HEK293T (cell line): ENCODE measurements around the gene CNTLN.

ENCODE experiments used
- BHLHE40 ChIP-seq: fragments of 450-650 bp; IDR thresholded peaks from 2 replicates; pipeline ENCODE4 v1.6.1; 2016; ENCODE audit warnings: mild to moderate bottlenecking, moderate library complexity, borderline replicate concordance
- SUZ12 ChIP-seq: fragments of 450-650 bp; IDR thresholded peaks from 2 replicates; pipeline ENCODE4 v1.6.1; 2016; ENCODE audit warnings: mild to moderate bottlenecking

DNA sequence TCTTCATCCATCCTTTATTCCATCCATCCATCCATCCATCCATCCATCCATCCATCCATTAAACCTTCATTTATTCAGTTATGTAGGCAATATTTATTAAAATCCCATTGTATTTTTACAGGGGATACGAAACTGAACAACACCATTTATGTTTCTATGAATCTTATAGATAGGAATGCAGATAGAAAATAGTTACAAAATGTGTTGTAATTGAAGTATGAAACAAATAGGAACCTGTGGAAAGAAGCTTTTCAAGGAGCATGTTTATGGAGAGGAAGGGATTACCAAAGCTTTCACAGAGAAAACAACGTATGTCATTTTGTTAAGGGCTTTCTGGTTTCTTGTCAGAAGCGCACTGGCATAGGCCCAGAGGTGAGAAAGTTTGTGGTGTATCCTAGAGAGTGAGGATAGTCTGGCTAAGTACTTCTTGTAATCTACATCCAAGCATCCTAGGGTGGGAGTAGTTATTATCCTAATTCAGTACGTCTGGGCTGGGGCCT is 184.0 kb downstream of the CNTLN start:
- TF ChIP-seq SUZ12 (no peak), BHLHE40 (no peak)
